A549 (cell line): ENCODE results near the gene KCNAB1. TPM values are rescaled to one million over a fixed set of nuclear protein-coding genes. Genes with fewer than 3 reads are reported as not detected.

ENCODE experiments used
- ATAC-seq, 2 experiments: fragments of 200-7000 bp in 1 of 2; fragments of >200 bp in 1 of 2; cut with Nextera tagmentation in 1 of 2; cut with Tn5 transposase in 1 of 2; 3 replicates each; pipeline versions ENCODE4 v1.8.0 to v1.9.1; 2018 to 2020; ENCODE audit warnings: mild to moderate bottlenecking in 1 of 2, moderate library complexity in 1 of 2
- CTCF ChIA-PET: fragments of 300-600 bp; sonication (Branson Sonifier 250); formaldehyde crosslinking; extraction: SDS; loops from one replicate; lab custom pipeline; 2021; ENCODE audit warnings: antibody characterized with exemption, inconsistent platforms; lab: Yijun Ruan, JAX
- POLR2A ChIA-PET: fragments of 350-600 bp; formaldehyde crosslinking; extraction: SDS; loops from one replicate; lab custom pipeline; 2021; ENCODE audit warnings: antibody characterized with exemption, inconsistent platforms; lab: Yijun Ruan, JAX
- DNase-seq, 2 experiments: peaks; one replicate each; pipeline versions ENCODE4 v3.0.0 to v3.0.0-alpha.2; 2011 to 2016; ENCODE audit warnings: low read depth in 1 of 2, low spot score in 1 of 2
- FAIRE-seq: peaks from 2 replicates; lab custom pipeline; 2011; peaks lifted over from hg19 to GRCh38; lab: Jason Lieb, UNC
- H3K27ac ChIP-seq, 2 experiments: fragments of >200 bp; sonication (Bioruptor Twin); formaldehyde crosslinking; 3 replicates each; pipeline ENCODE4 v1.5.1; 2016 to 2017
- H3K4me1 ChIP-seq: fragments of >200 bp; sonication (Bioruptor Twin); formaldehyde crosslinking; 3 replicates; pipeline ENCODE4 v1.6.1; 2016
- H3K4me2 ChIP-seq: fragments of >200 bp; sonication (Bioruptor Twin); formaldehyde crosslinking; 3 replicates; pipeline ENCODE4 v1.6.1; 2016
- H3K4me3 ChIP-seq: fragments of >200 bp; sonication (Bioruptor Twin); formaldehyde crosslinking; 3 replicates; pipeline ENCODE4 v1.5.1; 2016
- H3K9me3 ChIP-seq: fragments of >200 bp; sonication (Bioruptor Twin); formaldehyde crosslinking; 3 replicates; pipeline ENCODE4 v1.6.1; 2016
- BHLHE40 ChIP-seq: IDR thresholded peaks from 2 replicates; pipeline ENCODE4 v1.6.1; 2012; ENCODE audit warnings: low read depth, low read length, inconsistent platforms
- CBX8 ChIP-seq: fragments of 200-600 bp; sonication (generic); IDR thresholded peaks from 2 replicates; pipeline ENCODE4 v1.6.1; 2016
- CEBPB ChIP-seq, 2 experiments: fragments of >200 bp in 1 of 2; sonication (Bioruptor Twin) in 1 of 2; formaldehyde crosslinking in 1 of 2; IDR thresholded peaks; 2 replicates each; pipeline ENCODE4 v1.6.1; 2012 to 2016
- CHD2 ChIP-seq: fragments of 150-350 bp; IDR thresholded peaks from 2 replicates; pipeline ENCODE4 v1.6.1; 2014; ENCODE audit warnings: low read length; ENCODE audit not compliant: partially characterized antibody
- ESRRA ChIP-seq: fragments of 150-350 bp; IDR thresholded peaks from 2 replicates; pipeline ENCODE4 v1.6.1; 2014; ENCODE audit warnings: mild to moderate bottlenecking, low read length, borderline replicate concordance
- FOSB ChIP-seq: fragments of 250-450 bp; sonication (Bioruptor Pico); IDR thresholded peaks from 2 replicates; pipeline ENCODE4 v1.5.0; 2020; ENCODE audit warnings: mild to moderate bottlenecking, moderate library complexity
- FOXS1 ChIP-seq: fragments of 250-450 bp; sonication (Bioruptor Pico); IDR thresholded peaks from 2 replicates; pipeline ENCODE4 v1.5.0; 2020; ENCODE audit warnings: mild to moderate bottlenecking, moderate library complexity
- GATA3 ChIP-seq: IDR thresholded peaks from 2 replicates; pipeline ENCODE4 v1.6.1; 2012; ENCODE audit warnings: borderline replicate concordance
- HDAC2 ChIP-seq: fragments of 200-600 bp; sonication (generic); IDR thresholded peaks from 2 replicates; pipeline ENCODE4 v1.6.1; 2016
- HEYL ChIP-seq: fragments of 250-450 bp; sonication (Bioruptor Pico); IDR thresholded peaks from 2 replicates; pipeline ENCODE4 v1.8.0; 2021; ENCODE audit warnings: mild to moderate bottlenecking, moderate library complexity
- HOXB5 ChIP-seq: fragments of 250-450 bp; sonication (Bioruptor Pico); IDR thresholded peaks from 2 replicates; pipeline ENCODE4 v1.5.0; 2020; ENCODE audit warnings: mild to moderate bottlenecking, moderate library complexity
- JUNB ChIP-seq: fragments of >200 bp; sonication (Bioruptor Twin); formaldehyde crosslinking; IDR thresholded peaks from 2 replicates; pipeline ENCODE4 v1.6.1; 2016
- KDM1A ChIP-seq: fragments of 200-600 bp; sonication (generic); IDR thresholded peaks from 2 replicates; pipeline ENCODE4 v1.6.1; 2016; ENCODE audit warnings: low read depth, mild to moderate bottlenecking
- KDM5A ChIP-seq: fragments of 200-600 bp; sonication (generic); IDR thresholded peaks from 2 replicates; pipeline ENCODE4 v1.6.1; 2016; ENCODE audit warnings: antibody characterized with exemption, mild to moderate bottlenecking
- POLR2AphosphoS2 ChIP-seq: conservative IDR thresholded peaks from 2 replicates; pipeline ENCODE4 v1.6.1; 2012; ENCODE audit warnings: low read length, improper control_type of control experiment, inconsistent platforms
- RARB ChIP-seq: fragments of 250-450 bp; sonication (Bioruptor Pico); IDR thresholded peaks from 2 replicates; pipeline ENCODE4 v1.8.0; 2021; ENCODE audit warnings: mild to moderate bottlenecking, moderate library complexity
- RCOR1 ChIP-seq: fragments of 150-350 bp; IDR thresholded peaks from 2 replicates; pipeline ENCODE4 v1.6.1; 2014; ENCODE audit warnings: antibody characterized with exemption, low read length, low read depth
- RFX5 ChIP-seq: fragments of 450-650 bp; IDR thresholded peaks from 2 replicates; pipeline ENCODE4 v1.7.1; 2014; ENCODE audit warnings: antibody characterized with exemption, mild to moderate bottlenecking, moderate library complexity
- RNF2 ChIP-seq: fragments of 200-600 bp; sonication (generic); IDR thresholded peaks from 2 replicates; pipeline ENCODE4 v1.6.1; 2016; ENCODE audit warnings: low read depth, mild to moderate bottlenecking, antibody characterized with exemption, moderate library complexity, borderline replicate concordance
- TFCP2L1 ChIP-seq: fragments of 250-450 bp; sonication (Bioruptor Pico); IDR thresholded peaks from 2 replicates; pipeline ENCODE4 v1.5.0; 2021; ENCODE audit warnings: mild to moderate bottlenecking
- TP53 ChIP-seq: fragments of 250-450 bp; sonication (Bioruptor Pico); IDR thresholded peaks from 2 replicates; pipeline ENCODE4 v1.5.0; 2021; ENCODE audit warnings: mild to moderate bottlenecking, moderate library complexity
- ZFP36 ChIP-seq: fragments of 450-650 bp; IDR thresholded peaks from 2 replicates; pipeline ENCODE4 v1.6.1; 2014; ENCODE audit warnings: borderline replicate concordance; ENCODE audit not compliant: partially characterized antibody
- WGBS: methylation state at CpG from one replicate; pipeline ENCODE4 v1.1.6; 2017; ENCODE audit errors: missing lambda C conversion rate; 5-methylcytosine and 5-hydroxymethylcytosine counted together
- polyA plus RNA-seq, 4 experiments: library from polyadenylated mRNA; depleted of rRNA in 3 of 4; stranded (reverse); fragments of >200 nt; fragmentation: RNase III in 1 of 4; extraction: RNeasy Plus Mini Kit Qiagen cat#74134 plus additional on column Dnase treatment in 1 of 4; gene quantifications; 2 replicates in 3 of 4; 3 replicates in 1 of 4; pipeline ENCODE4 v1.2.3, GENCODE V29; 2011 to 2017
- TF ChIP-seq, protein P1 (sequence below): IDR thresholded peaks from 2 replicates; pipeline ENCODE4 v1.6.1; 2012; ENCODE audit warnings: low read depth, borderline replicate concordance
- TF ChIP-seq, protein P2 (sequence below): fragments of 450-650 bp; IDR thresholded peaks from 2 replicates; pipeline ENCODE4 v1.6.1; 2014; ENCODE audit warnings: antibody characterized with exemption
- TF ChIP-seq, protein P3 (sequence below): fragments of >200 bp; sonication (Bioruptor Twin); formaldehyde crosslinking; IDR thresholded peaks from 2 replicates; pipeline ENCODE4 v1.6.1; 2016
- TF ChIP-seq, protein P4 (sequence below): fragments of 250-450 bp; sonication (Bioruptor Pico); IDR thresholded peaks from 2 replicates; pipeline ENCODE4 v1.5.0; 2021; ENCODE audit warnings: mild to moderate bottlenecking, moderate library complexity, borderline replicate concordance

KCNAB1 gene
- polyA plus RNA-seq, 2 of the 4 experiments (the other 2 are of a cell fraction), result not detected

DNA sequence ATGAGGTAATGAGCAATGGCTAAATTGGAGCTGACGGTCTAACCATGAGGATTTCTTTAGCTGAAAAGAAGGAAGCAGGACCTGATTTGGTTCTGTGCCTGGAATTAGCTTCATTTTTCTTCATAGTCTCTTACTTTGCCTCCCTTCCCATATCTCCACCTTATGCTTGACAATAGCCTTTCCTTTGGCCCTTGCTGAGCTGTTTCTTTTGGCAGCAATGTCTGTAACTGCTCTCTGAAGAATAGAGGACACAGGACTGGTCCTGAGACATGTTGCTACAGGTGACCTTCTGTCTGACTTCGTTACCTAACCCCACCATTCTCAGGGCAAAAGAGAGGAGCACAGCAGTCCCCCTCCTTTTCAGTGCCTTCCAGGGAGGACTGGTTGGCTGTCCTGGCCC lies 312.2 kb downstream of the KCNAB1 start:
- H3K4me1 ChIP-seq, result no peaks in the 10 kb centered on the region
- no peak overlapping the region for H3K27ac ChIP-seq
- WGBS, result 22% methylated on average over 2 of the region's 2 CpGs

DNA sequence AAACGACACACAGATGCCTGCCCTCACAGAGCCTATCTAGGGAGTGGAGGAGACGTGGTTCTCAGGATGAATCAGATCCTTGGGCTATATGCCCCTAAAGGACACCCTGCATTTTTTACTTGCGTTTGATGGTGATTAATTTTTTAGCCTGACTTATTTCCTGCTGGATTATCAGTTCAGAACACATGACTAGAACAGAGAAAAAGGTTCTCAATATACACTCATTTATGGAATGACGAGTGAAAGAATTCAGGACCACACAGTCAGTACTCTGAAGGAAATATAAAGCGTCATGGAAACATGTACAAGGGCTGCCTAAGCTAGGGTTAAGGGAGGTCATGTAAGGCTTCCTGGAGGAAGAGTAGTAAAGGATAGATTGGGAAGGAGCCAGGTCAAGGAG lies 312.8 kb downstream of the KCNAB1 start:
- Histone ChIP-seq H3K4me3 (no peak overlapping the region), H3K4me2 (no peak overlapping the region), H3K27ac (no peak overlapping the region), H3K9me3 (no peaks in the 10 kb centered on the region), H3K4me1 (no peaks in the 10 kb centered on the region)
- 16% methylated on average over 5 of the region's 5 CpGs for WGBS
- ChIA-PET CTCF (no interaction called here), POLR2A (no interaction called here)
- TF ChIP-seq KDM1A (no peak), CHD2 (no peak), HEYL (CRISPR knock-in tag) (no peak), HOXB5 (no peak), KDM5A (no peak)
- TF ChIP-seq, protein P1, sequence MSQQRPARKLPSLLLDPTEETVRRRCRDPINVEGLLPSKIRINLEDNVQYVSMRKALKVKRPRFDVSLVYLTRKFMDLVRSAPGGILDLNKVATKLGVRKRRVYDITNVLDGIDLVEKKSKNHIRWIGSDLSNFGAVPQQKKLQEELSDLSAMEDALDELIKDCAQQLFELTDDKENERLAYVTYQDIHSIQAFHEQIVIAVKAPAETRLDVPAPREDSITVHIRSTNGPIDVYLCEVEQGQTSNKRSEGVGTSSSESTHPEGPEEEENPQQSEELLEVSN, result no peak
- TF ChIP-seq, protein P2, sequence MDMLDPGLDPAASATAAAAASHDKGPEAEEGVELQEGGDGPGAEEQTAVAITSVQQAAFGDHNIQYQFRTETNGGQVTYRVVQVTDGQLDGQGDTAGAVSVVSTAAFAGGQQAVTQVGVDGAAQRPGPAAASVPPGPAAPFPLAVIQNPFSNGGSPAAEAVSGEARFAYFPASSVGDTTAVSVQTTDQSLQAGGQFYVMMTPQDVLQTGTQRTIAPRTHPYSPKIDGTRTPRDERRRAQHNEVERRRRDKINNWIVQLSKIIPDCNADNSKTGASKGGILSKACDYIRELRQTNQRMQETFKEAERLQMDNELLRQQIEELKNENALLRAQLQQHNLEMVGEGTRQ, result no peak
- ATAC-seq (no peak), DNase-seq (no peak), FAIRE-seq (no peak)

More for the DNA sequence above, 312.2 kb downstream of the KCNAB1 start:
- no peak overlapping the region for H3K4me3 ChIP-seq
- DNase-seq, result no peak
- ChIA-PET POLR2A (no interaction called here), CTCF (interaction anchor here (1.4 kb wide), 1 partner anchor 280 kb away, joined by 3 read pairs; no protein-coding TSS in a partner anchor)
- H3K9me3 ChIP-seq, result no peaks in the 10 kb centered on the region
- TF ChIP-seq, protein P1, result no peak
- TF ChIP-seq TFCP2L1 (CRISPR knock-in tag) (no peak), HDAC2 (no peak), ESRRA (no peak), RNF2 (no peak), POLR2AphosphoS2 (no peak), BHLHE40 (no peak), KDM1A (no peak), CBX8 (no peak)
- TF ChIP-seq, protein P3, sequence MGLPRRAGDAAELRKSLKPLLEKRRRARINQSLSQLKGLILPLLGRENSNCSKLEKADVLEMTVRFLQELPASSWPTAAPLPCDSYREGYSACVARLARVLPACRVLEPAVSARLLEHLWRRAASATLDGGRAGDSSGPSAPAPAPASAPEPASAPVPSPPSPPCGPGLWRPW, result no peak
- TF ChIP-seq, protein P2, result no peak
- no peak for FAIRE-seq
- H3K4me2 ChIP-seq, result no peak overlapping the region
- ATAC-seq, result no peak

DNA sequence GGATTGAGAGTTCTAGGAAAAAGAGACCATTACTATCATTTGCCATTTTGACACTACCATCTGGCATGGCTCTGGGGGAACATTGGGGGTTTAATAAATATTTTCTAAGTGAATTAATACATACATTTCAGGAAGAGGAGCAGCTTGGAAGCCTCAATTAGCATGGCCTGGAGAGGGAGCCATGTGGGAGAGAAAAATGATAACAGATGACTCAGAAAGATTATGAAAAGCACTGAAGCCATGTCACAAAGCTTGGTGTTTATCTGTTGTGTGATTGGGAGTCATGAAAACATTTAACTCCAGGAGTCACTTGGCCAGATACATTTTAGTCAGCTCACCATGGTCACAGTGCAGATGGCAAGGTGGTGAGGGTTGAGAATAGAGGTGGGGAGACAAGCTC lies 313.5 kb downstream of the KCNAB1 start:
- ATAC-seq, result no peak
- no peak for FAIRE-seq
- no peak overlapping the region for H3K27ac ChIP-seq
- ChIA-PET POLR2A (no interaction called here), CTCF (no interaction called here)
- no peaks in the 10 kb centered on the region for H3K4me1 ChIP-seq
- DNase-seq, result no peak
- no peaks in the 10 kb centered on the region for H3K9me3 ChIP-seq
- no peak overlapping the region for H3K4me2 ChIP-seq
- H3K4me3 ChIP-seq, result no peak overlapping the region
- TF ChIP-seq, protein P2, result no peak
- no peak for TF ChIP-seq FOSB (CRISPR knock-in tag)
- TF ChIP-seq CEBPB (IDR thresholded peaks at IDR 0.05), result no peak
- no peak for TF ChIP-seq JUNB
- TF ChIP-seq HEYL (CRISPR knock-in tag), result no peak
- no peak for TF ChIP-seq RARB
- no peak for TF ChIP-seq GATA3
- TF ChIP-seq TP53, result no peak
- no peak for TF ChIP-seq TFCP2L1 (CRISPR knock-in tag)
- no peak for TF ChIP-seq RFX5
- no peak for TF ChIP-seq HOXB5
- no peak for TF ChIP-seq ESRRA
- TF ChIP-seq FOXS1 (CRISPR knock-in tag), result no peak
- TF ChIP-seq, protein P4, sequence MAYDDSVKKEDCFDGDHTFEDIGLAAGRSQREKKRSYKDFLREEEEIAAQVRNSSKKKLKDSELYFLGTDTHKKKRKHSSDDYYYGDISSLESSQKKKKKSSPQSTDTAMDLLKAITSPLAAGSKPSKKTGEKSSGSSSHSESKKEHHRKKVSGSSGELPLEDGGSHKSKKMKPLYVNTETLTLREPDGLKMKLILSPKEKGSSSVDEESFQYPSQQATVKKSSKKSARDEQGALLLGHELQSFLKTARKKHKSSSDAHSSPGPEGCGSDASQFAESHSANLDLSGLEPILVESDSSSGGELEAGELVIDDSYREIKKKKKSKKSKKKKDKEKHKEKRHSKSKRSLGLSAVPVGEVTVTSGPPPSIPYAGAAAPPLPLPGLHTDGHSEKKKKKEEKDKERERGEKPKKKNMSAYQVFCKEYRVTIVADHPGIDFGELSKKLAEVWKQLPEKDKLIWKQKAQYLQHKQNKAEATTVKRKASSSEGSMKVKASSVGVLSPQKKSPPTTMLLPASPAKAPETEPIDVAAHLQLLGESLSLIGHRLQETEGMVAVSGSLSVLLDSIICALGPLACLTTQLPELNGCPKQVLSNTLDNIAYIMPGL, result no peak
- no peak for TF ChIP-seq ZFP36
- TF ChIP-seq RCOR1, result no peak
- TF ChIP-seq, protein P1, result no peak
